Natural killer cell treated with Interleukin-12 subunit alpha and Interleukin-12 subunit beta and Interleukin-15 and Interleukin-18, amount 100 ng/mL, for 72 hours (primary cell): ENCODE measurements around the gene MAP2K3. TPM values are rescaled to one million over a fixed set of nuclear protein-coding genes. Genes with fewer than 3 reads are reported as not detected.

Experiments
- ATAC-seq, 2 donors: fragments of 150-1000 bp; cut with Tn5 transposase in 1 of 2; sonication (Bioruptor Pico), chemical (Tn5 transposase) in 1 of 2; 2 replicates each; pipeline ENCODE4 v1.10.0; 2021
- DNase-seq: peaks from one replicate; pipeline ENCODE4 v3.0.0; 2022; ENCODE audit warnings: low spot score
- H3K27ac Mint-ChIP-seq, 2 donors: 1 replicate in 1 of 2; 2 replicates in 1 of 2; pipeline ENCODE4 v1.8.0; 2022; ENCODE audit warnings: mixed read lengths in 2 of 2, mild to moderate bottlenecking in 1 of 2, moderate library complexity in 1 of 2
- H3K27me3 Mint-ChIP-seq, 2 donors: 1 replicate in 1 of 2; 2 replicates in 1 of 2; pipeline ENCODE4 v1.8.0; 2022; ENCODE audit warnings: mixed read lengths in 2 of 2
- H3K36me3 Mint-ChIP-seq: one replicate; pipeline ENCODE4 v1.8.0; 2022; ENCODE audit warnings: mixed read lengths
- H3K4me1 Mint-ChIP-seq, 2 donors: 1 replicate in 1 of 2; 2 replicates in 1 of 2; pipeline ENCODE4 v1.8.0; 2022; ENCODE audit warnings: low read depth in 2 of 2, mixed read lengths in 2 of 2, mild to moderate bottlenecking in 1 of 2
- H3K4me3 Mint-ChIP-seq: one replicate; pipeline ENCODE4 v1.8.0; 2022; ENCODE audit warnings: mixed read lengths
- H3K9me3 Mint-ChIP-seq: 2 replicates; pipeline ENCODE4 v1.8.0; 2022; ENCODE audit warnings: mixed read lengths
- total RNA-seq, 2 donors: library from RNA; stranded (reverse); gene quantifications; one replicate each; pipeline ENCODE4 v1.2.3, GENCODE V29; 2022

Gene MAP2K3
- total RNA-seq, 2 donors from 2014 or later, result 92.9 to 98.3 TPM

GRCh38 chr17:21282850-21283249, 1.7 kb upstream of the MAP2K3 start:
- Mint-ChIP-seq H3K9me3 (no peaks in the 10 kb centered on the region), H3K36me3 (peaks cover 7% of the 10 kb centered on the region), H3K4me3 (peak overlapping the region; percentile 27), H3K4me1 (peaks cover 40 to 47% of the 10 kb centered on the region in 2 donors), H3K27me3 (no peaks in the 10 kb centered on the region), H3K27ac (peak overlapping the region in 1 of 2 donors; percentile 76)
- ATAC-seq (no peak), DNase-seq (no peak)

- Mint-ChIP-seq H3K27ac (peak overlapping the region in 1 of 2 donors; percentile 99), H3K36me3 (peaks cover 7% of the 10 kb centered on the region), H3K4me1 (peaks cover 48 to 51% of the 10 kb centered on the region in 2 donors), H3K4me3 (peak overlapping the region; percentile 98), H3K27me3 (no peaks in the 10 kb centered on the region), H3K9me3 (no peaks in the 10 kb centered on the region)
- DNase-seq (no peak), ATAC-seq (no peak)
These were observed 811 bp upstream of the MAP2K3 start for GRCh38 chr17:21283482-21284318.

GRCh38 chr17:21285164-21286065, 904 bp downstream of the MAP2K3 start:
- ATAC-seq, result no peak
- Mint-ChIP-seq H3K9me3 (no peaks in the 10 kb centered on the region), H3K27me3 (no peaks in the 10 kb centered on the region), H3K27ac (peak overlapping the region; percentile 94 to 99), H3K4me3 (peak overlapping the region; percentile 98), H3K4me1 (peaks cover 40 to 47% of the 10 kb centered on the region in 2 donors), H3K36me3 (peaks cover 7% of the 10 kb centered on the region)
- DNase-seq, result no peak

GRCh38 chr17:21286066-21286770, 1.7 kb downstream of the MAP2K3 start:
- DNase-seq (no peak), ATAC-seq (no peak)
- Mint-ChIP-seq H3K4me1 (peaks cover 40 to 50% of the 10 kb centered on the region in 2 donors), H3K9me3 (no peaks in the 10 kb centered on the region), H3K4me3 (peak overlapping the region; percentile 98), H3K27ac (peak overlapping the region; percentile 94 to 99), H3K36me3 (peaks cover 7% of the 10 kb centered on the region), H3K27me3 (no peaks in the 10 kb centered on the region)

- peak overlapping the region; percentile 98 for H3K4me3 Mint-ChIP-seq
- peaks cover 7% of the 10 kb centered on the region for H3K36me3 Mint-ChIP-seq
- H3K9me3 Mint-ChIP-seq, result no peaks in the 10 kb centered on the region
- peak overlapping the region; percentile 94 to 99 for H3K27ac Mint-ChIP-seq
- no peaks in the 10 kb centered on the region for H3K27me3 Mint-ChIP-seq
- DNase-seq (peak; percentile 77), ATAC-seq (no peak)
- peaks cover 40 to 55% of the 10 kb centered on the region in 2 donors for H3K4me1 Mint-ChIP-seq
These were observed 2.6 kb downstream of the MAP2K3 start for GRCh38 chr17:21286909-21287702.

GRCh38 chr17:21287703-21288449, 3.4 kb downstream of the MAP2K3 start:
- H3K27me3 Mint-ChIP-seq, result no peaks in the 10 kb centered on the region
- peak overlapping the region; percentile 94 to 99 for H3K27ac Mint-ChIP-seq
- peaks cover 7% of the 10 kb centered on the region for H3K36me3 Mint-ChIP-seq
- ATAC-seq (peak; percentile 78 to 85), DNase-seq (peak; percentile 98)
- H3K4me1 Mint-ChIP-seq, result peaks cover 40 to 52% of the 10 kb centered on the region in 2 donors
- no peaks in the 10 kb centered on the region for H3K9me3 Mint-ChIP-seq
- peak overlapping the region; percentile 98 for H3K4me3 Mint-ChIP-seq

GRCh38 chr17:21288571-21289017, 4.1 kb downstream of the MAP2K3 start:
- peak overlapping the region; percentile 98 for H3K4me3 Mint-ChIP-seq
- DNase-seq (no peak), ATAC-seq (peak in 1 of 2 donors; percentile 34)
- H3K9me3 Mint-ChIP-seq, result no peaks in the 10 kb centered on the region
- peak overlapping the region; percentile 94 to 99 for H3K27ac Mint-ChIP-seq
- no peaks in the 10 kb centered on the region for H3K27me3 Mint-ChIP-seq
- peaks cover 7% of the 10 kb centered on the region for H3K36me3 Mint-ChIP-seq
- peaks cover 36 to 56% of the 10 kb centered on the region in 2 donors for H3K4me1 Mint-ChIP-seq

GRCh38 chr17:21289175-21289901, 4.8 kb downstream of the MAP2K3 start:
- ATAC-seq (no peak), DNase-seq (no peak)
- H3K9me3 Mint-ChIP-seq, result no peaks in the 10 kb centered on the region
- no peaks in the 10 kb centered on the region for H3K27me3 Mint-ChIP-seq
- H3K36me3 Mint-ChIP-seq, result peaks cover 7% of the 10 kb centered on the region
- peaks cover 40 to 60% of the 10 kb centered on the region in 2 donors for H3K4me1 Mint-ChIP-seq
- peak overlapping the region; percentile 94 to 99 for H3K27ac Mint-ChIP-seq
- no peak overlapping the region for H3K4me3 Mint-ChIP-seq

GRCh38 chr17:21289902-21290571, 5.5 kb downstream of the MAP2K3 start:
- Mint-ChIP-seq H3K27me3 (no peaks in the 10 kb centered on the region), H3K9me3 (no peaks in the 10 kb centered on the region), H3K4me1 (peaks cover 45 to 67% of the 10 kb centered on the region in 2 donors), H3K4me3 (no peak overlapping the region), H3K27ac (peak overlapping the region; percentile 53 to 99), H3K36me3 (peaks cover 7% of the 10 kb centered on the region)
- DNase-seq (no peak), ATAC-seq (no peak)

- no peak for ATAC-seq
- no peak for DNase-seq
- Mint-ChIP-seq H3K27me3 (no peaks in the 10 kb centered on the region), H3K4me3 (no peak overlapping the region), H3K27ac (peak overlapping the region in 1 of 2 donors; percentile 65), H3K9me3 (no peaks in the 10 kb centered on the region), H3K36me3 (no peaks in the 10 kb centered on the region), H3K4me1 (peaks cover 39 to 64% of the 10 kb centered on the region in 2 donors)
These were observed 6.8 kb downstream of the MAP2K3 start for GRCh38 chr17:21291357-21291756.

- ATAC-seq (no peak), DNase-seq (no peak)
- H3K36me3 Mint-ChIP-seq, result no peaks in the 10 kb centered on the region
- no peak overlapping the region for H3K27ac Mint-ChIP-seq
- H3K4me1 Mint-ChIP-seq, result peaks cover 37 to 64% of the 10 kb centered on the region in 2 donors
- H3K27me3 Mint-ChIP-seq, result no peaks in the 10 kb centered on the region
- no peaks in the 10 kb centered on the region for H3K9me3 Mint-ChIP-seq
- H3K4me3 Mint-ChIP-seq, result no peak overlapping the region
These were observed 7.4 kb downstream of the MAP2K3 start for GRCh38 chr17:21291862-21292261.
